Measurements from ENCODE around the gene KRT8. TPM values are rescaled to one million over a fixed set of nuclear protein-coding genes. Genes with fewer than 3 reads are reported as not detected.
A peak's percentile ranks its signal among the peaks of the same experiment; 100 is the strongest.
"Not testable (repeated sequence)": the region's sequence is repeated elsewhere in the genome, so short reads cannot be mapped to it uniquely, and the experiment has no call there.

Gene KRT8
- total RNA-seq, 1 donor from 2014 or later: 9.6 TPM

- intact Hi-C loops (cut with DNase I): no loop called here
- ATAC-seq (no peak), DNase-seq (ENCODE audit: low spot score) (no peak)
Measured at GRCh38 chr12:52861511-52861910, 43.4 kb downstream of the KRT8 start.

DNA sequence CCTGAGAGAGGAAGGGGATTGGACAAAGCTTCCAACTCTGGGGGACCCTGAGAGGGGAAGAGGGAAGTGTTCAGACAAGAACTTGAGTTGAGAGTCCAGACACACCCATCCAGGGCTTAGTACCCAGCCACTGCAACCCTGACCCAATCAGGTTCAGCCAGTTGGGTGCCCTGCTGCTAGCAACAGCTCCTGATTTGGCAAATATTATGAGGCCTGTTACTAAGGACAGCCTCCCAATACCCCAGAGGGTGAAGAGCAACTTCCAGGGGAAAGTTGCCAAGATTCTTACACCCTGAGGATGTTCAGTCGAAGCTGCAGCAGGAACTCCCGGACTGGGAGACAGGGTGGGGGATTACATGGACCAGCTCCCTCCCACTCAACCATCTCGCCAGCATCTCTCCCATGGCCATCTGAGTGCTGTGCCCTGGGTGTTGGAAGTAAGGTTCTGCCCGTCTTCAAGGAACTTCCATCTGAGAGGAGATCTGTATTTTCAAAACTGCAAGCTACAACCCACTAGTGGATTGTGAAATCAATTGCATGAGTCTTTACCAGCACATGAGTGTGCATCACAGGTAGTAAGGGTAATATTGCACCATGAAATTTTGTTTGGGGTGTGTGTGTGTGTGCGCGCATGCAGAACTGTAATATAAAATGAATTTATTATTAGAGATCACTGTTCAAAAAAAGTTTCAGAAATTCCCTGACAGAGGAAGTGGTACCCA is 44.6 kb downstream of the KRT8 start:
- DNase-seq (ENCODE audit: low spot score) (no peak), ATAC-seq (peak; percentile 62)
- intact Hi-C loops (cut with DNase I): no loop called here

GRCh38 chr12:52857500-52857899 is 47.4 kb downstream of the KRT8 start:
- intact Hi-C loops (cut with DNase I): no loop called here
- no peak for ATAC-seq
- DNase-seq (ENCODE audit: low spot score): no peak

DNA sequence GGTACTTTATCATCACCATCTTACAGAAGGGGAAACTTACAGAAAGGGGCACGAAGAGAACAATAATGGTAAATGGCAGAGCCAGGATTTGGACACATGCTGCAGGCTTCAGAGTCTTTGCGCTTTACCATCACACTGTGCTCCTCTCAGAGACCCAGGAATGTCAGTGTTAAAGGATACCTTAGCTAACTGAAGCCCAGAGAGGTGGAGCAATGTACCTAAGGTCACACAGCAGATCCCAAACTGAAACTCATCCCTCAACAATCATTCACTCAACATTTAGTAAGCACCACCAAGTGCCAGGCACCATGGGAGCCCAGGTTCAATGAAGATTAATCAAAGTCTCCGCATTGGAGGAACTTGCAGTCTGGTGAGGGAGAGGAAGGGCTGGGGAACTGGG is 48.1 kb downstream of the KRT8 start:
- DNase-seq (ENCODE audit: low spot score) (no peak), ATAC-seq (no peak)
- intact Hi-C loops (cut with DNase I): no loop called here

GRCh38 chr12:52856077-52856476 is 48.8 kb downstream of the KRT8 start:
- ATAC-seq; DNase-seq (ENCODE audit: low spot score); intact Hi-C loops (cut with DNase I): not testable (repeated sequence)

DNA sequence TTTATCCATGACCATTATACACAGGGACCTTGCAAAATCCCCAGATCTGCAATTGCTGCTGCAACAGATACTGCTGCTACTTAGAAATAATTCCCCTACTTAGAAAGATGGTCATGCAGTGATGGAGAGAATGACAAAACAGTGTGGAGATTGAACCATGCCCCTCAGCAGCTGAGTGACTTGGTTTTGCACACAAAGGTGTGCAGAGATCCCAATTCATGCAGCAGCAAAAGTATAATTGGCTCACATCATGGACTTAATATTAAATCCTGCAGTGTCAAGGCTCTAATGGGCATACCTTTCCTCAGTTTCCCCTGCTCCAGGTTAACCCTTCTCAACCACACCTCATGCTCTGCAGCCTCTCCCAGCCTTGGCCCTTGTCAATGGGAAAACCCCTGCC is 53.1 kb downstream of the KRT8 start:
- intact Hi-C loops (cut with DNase I): no loop called here
- ATAC-seq (no peak), DNase-seq (ENCODE audit: low spot score) (no peak)

- no peak for ATAC-seq
- intact Hi-C loops (cut with DNase I): no loop called here
- no peak for DNase-seq (ENCODE audit: low spot score)
Measured at GRCh38 chr12:52850681-52851080, 54.2 kb downstream of the KRT8 start.

GRCh38 chr12:52849511-52849910 is 55.4 kb downstream of the KRT8 start:
- intact Hi-C loops (cut with DNase I): no loop called here
- no peak for ATAC-seq
- DNase-seq (ENCODE audit: low spot score): no peak

- DNase-seq (ENCODE audit: low spot score) (no peak), ATAC-seq (no peak)
- intact Hi-C loops (cut with DNase I): no loop called here
Measured at GRCh38 chr12:52848661-52849255, 56.1 kb downstream of the KRT8 start, which contains the start of gene KRT78. KRT78 (minus strand) TSS chr12:52848994; CDS start chr12:52848930, 64 bp downstream.

DNA sequence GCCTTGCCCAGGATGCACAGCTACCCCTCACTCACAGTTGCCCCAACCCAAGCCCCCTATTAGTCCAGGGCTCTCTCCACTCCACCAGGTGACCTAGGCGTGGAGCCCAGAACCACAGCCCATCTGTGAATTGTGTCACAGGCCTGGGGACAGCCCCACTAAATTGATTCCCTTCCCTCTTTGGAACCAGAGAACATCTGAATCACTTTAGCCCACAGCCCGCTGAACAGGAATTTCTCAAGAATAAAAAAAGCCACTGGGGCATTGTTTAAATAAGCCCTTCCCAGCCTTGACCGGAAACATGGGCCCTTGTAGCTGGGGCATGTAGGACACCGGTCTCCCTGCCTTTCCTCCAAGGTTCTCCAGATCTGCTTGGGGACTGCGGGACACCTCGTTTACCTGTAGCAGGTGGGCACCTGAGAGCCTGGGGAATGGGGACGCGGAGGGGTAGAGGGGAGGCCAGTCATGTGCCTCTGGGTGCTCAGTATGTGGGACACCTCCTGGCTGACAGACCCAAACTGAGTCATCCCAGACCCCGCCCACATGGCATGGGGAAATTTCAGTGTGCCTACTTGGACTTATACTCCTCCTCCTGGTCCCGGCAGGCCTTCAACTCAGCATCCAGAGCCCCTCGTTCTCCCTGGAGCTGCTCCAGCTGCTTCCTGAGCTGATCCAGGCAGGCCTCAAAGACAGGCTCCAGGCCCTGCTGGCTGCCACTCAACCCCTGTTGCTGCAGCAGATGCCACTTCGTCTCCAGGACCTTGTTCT is 57.4 kb downstream of the KRT8 start:
- ATAC-seq: no peak
- intact Hi-C loops (cut with DNase I): no loop called here
- no peak for DNase-seq (ENCODE audit: low spot score)

Other genes with a start within 250 kb of the KRT8 start
- gene KRT1, start 224.7 kb downstream of the KRT8 start, total RNA-seq: 1.3 TPM
- gene KRT77, start 201.6 kb downstream of the KRT8 start, total RNA-seq: not detected
- gene KRT76, start 127.7 kb downstream of the KRT8 start, total RNA-seq: not detected
- not detected for gene KRT3, start 109.0 kb downstream of the KRT8 start, total RNA-seq
- not detected for gene KRT4, start 91.0 kb downstream of the KRT8 start, total RNA-seq
- not detected for gene KRT79, start 70.8 kb downstream of the KRT8 start, total RNA-seq
- not detected for gene KRT78, start 56.1 kb downstream of the KRT8 start, total RNA-seq
- gene KRT18, start 44.0 kb upstream of the KRT8 start, total RNA-seq: 8.8 TPM
- gene EIF4B, start 101.4 kb upstream of the KRT8 start, total RNA-seq: 522 TPM
- gene TNS2, start 145.0 kb upstream of the KRT8 start, total RNA-seq: 265 TPM
- gene SPRYD3, start 174.3 kb upstream of the KRT8 start, total RNA-seq: 61.0 TPM
- gene IGFBP6, start 192.6 kb upstream of the KRT8 start, total RNA-seq: 1,832 TPM
- 1.2 TPM for gene SOAT2, start 198.4 kb upstream of the KRT8 start, total RNA-seq